H1 (cell line): ENCODE data around the gene PLCB4. TPM values are rescaled to one million over a fixed set of nuclear protein-coding genes. Genes with fewer than 3 reads are reported as not detected.

Experiments
- CTCF ChIA-PET: fragments of 300-600 bp; sonication (Branson Sonifier 250); formaldehyde crosslinking; loops from one replicate; lab custom pipeline; 2021; ENCODE audit not compliant: partially characterized antibody; lab: Charles Lee
- POLR2A ChIA-PET: fragments of 300-600 bp; sonication (Branson Sonifier 250); formaldehyde crosslinking; loops from one replicate; lab custom pipeline; 2021; ENCODE audit warnings: inconsistent platforms; ENCODE audit not compliant: partially characterized antibody; lab: Charles Lee
- DNase-seq, 2 experiments: peaks; one replicate each; pipeline versions ENCODE4 v3.0.0 to v3.0.0-alpha.2; 2010 to 2022; ENCODE audit warnings: low spot score in 2 of 2, low read depth in 1 of 2, mixed read lengths in 1 of 2
- FAIRE-seq: peaks from 2 replicates; lab custom pipeline; 2011; peaks lifted over from hg19 to GRCh38; lab: Jason Lieb, UNC
- H2AFZ ChIP-seq: 2 replicates; pipeline ENCODE4 v1.8.1; 2012; ENCODE audit warnings: low read length, inconsistent platforms
- H2AK5ac ChIP-seq: 2 replicates; pipeline ENCODE4 v1.6.1; 2013; ENCODE audit warnings: low read depth, low read length
- H2BK120ac ChIP-seq: replicated peaks from 2 replicates; pipeline ENCODE3; 2013; ENCODE audit warnings: low read depth, low read length, inconsistent platforms
- H2BK12ac ChIP-seq: 2 replicates; pipeline ENCODE4 v1.6.1; 2013; ENCODE audit warnings: low read depth, low read length
- H2BK15ac ChIP-seq: 2 replicates; pipeline ENCODE4 v1.6.1; 2013; ENCODE audit warnings: low read length
- H2BK20ac ChIP-seq: 2 replicates; pipeline ENCODE4 v1.6.1; 2013; ENCODE audit warnings: low read length
- H2BK5ac ChIP-seq: 2 replicates; pipeline ENCODE4 v1.6.1; 2013; ENCODE audit warnings: low read depth, low read length
- H3K14ac ChIP-seq: 2 replicates; pipeline ENCODE4 v1.6.1; 2013; ENCODE audit warnings: inconsistent platforms; ENCODE audit not compliant: insufficient read length
- H3K18ac ChIP-seq: 2 replicates; pipeline ENCODE4 v1.6.1; 2013; ENCODE audit warnings: low read length; ENCODE audit errors: extremely low read depth
- H3K23ac ChIP-seq: 2 replicates; pipeline ENCODE4 v1.6.1; 2013; ENCODE audit warnings: inconsistent platforms; ENCODE audit not compliant: insufficient read length
- H3K23me2 ChIP-seq: 2 replicates; pipeline ENCODE4 v1.6.1; 2013; ENCODE audit warnings: low read depth, low read length
- H3K27ac ChIP-seq: 2 replicates; pipeline ENCODE4 v1.6.1; 2011; ENCODE audit warnings: low read depth, low read length, inconsistent platforms
- H3K27me3 ChIP-seq, 4 experiments: replicated peaks in 1 of 4; 1 replicate in 1 of 4; 2 replicates in 3 of 4; pipeline versions ENCODE4 v1.6.1 to v1.8.1; 2011 to 2013; ENCODE audit warnings: low read length in 3 of 4, mild to moderate bottlenecking in 3 of 4, inconsistent platforms in 2 of 4, mixed read lengths in 2 of 4, moderate library complexity in 1 of 4; ENCODE audit not compliant: control insufficient read depth in 3 of 4, insufficient read depth in 3 of 4; ENCODE audit errors: extremely low read depth in 1 of 4
- H3K36me3 ChIP-seq, 4 experiments: 2 replicates each; pipeline versions ENCODE4 v1.6.1 to v1.8.1; 2011 to 2013; ENCODE audit warnings: mild to moderate bottlenecking in 4 of 4, low read length in 3 of 4, moderate library complexity in 2 of 4, control low read depth in 1 of 4, inconsistent platforms in 1 of 4; ENCODE audit not compliant: insufficient read depth in 4 of 4, control insufficient read depth in 2 of 4
- H3K4ac ChIP-seq: replicated peaks from 2 replicates; pipeline ENCODE3; 2013; ENCODE audit warnings: low read length, low read depth, mixed read lengths, inconsistent platforms; ENCODE audit not compliant: insufficient read length
- H3K4me1 ChIP-seq, 4 experiments: replicated peaks in 1 of 4; 1 replicate in 1 of 4; 2 replicates in 3 of 4; pipeline versions ENCODE4 v1.6.1 to v1.8.1; 2011 to 2013; ENCODE audit warnings: low read length in 3 of 4, inconsistent platforms in 2 of 4, mixed read lengths in 1 of 4; ENCODE audit not compliant: insufficient read depth in 4 of 4, control insufficient read depth in 3 of 4
- H3K4me2 ChIP-seq, 2 experiments: 2 replicates each; pipeline versions ENCODE4 v1.6.1 to v1.8.1; 2011 to 2013; ENCODE audit warnings: low read depth in 2 of 2, low read length in 2 of 2, control low read depth in 1 of 2, inconsistent platforms in 1 of 2, mild to moderate bottlenecking in 1 of 2; ENCODE audit not compliant: insufficient read depth in 1 of 2
- H3K4me3 ChIP-seq, 4 experiments: fragments of 200-600, 300-600 bp in 1 of 4; sonication (generic), shearing (Covaris generic), sonication (Bioruptor Twin) in 1 of 4; 2 replicates each; pipeline versions ENCODE4 v1.5.1 to v1.8.1; 2011 to 2016; ENCODE audit warnings: low read length in 4 of 4, low read depth in 3 of 4, control low read depth in 2 of 4, inconsistent platforms in 2 of 4, mild to moderate bottlenecking in 2 of 4, mixed read lengths in 1 of 4, moderate library complexity in 1 of 4; ENCODE audit not compliant: insufficient read depth in 2 of 4; ENCODE audit errors: extremely low read depth in 1 of 4
- H3K56ac ChIP-seq: replicated peaks from 2 replicates; pipeline ENCODE3; 2013; ENCODE audit warnings: low read depth, mild to moderate bottlenecking, mixed read lengths, low read length, inconsistent platforms; ENCODE audit not compliant: insufficient read length
- H3K79me1 ChIP-seq: 2 replicates; pipeline ENCODE4 v1.6.1; 2013; ENCODE audit warnings: low read depth, low read length, control low read depth
- H3K79me2 ChIP-seq, 2 experiments: 2 replicates each; pipeline versions ENCODE4 v1.6.1 to v1.8.1; 2012 to 2013; ENCODE audit warnings: low read length in 2 of 2, mild to moderate bottlenecking in 2 of 2, inconsistent platforms in 1 of 2; ENCODE audit not compliant: insufficient read depth in 2 of 2, control insufficient read depth in 1 of 2
- H3K9ac ChIP-seq, 4 experiments: replicated peaks in 1 of 4; 1 replicate in 1 of 4; 2 replicates in 3 of 4; pipeline versions ENCODE4 v1.6.1 to v1.8.1; 2011 to 2013; ENCODE audit warnings: low read depth in 3 of 4, low read length in 3 of 4, control low read depth in 2 of 4, mild to moderate bottlenecking in 2 of 4, moderate library complexity in 2 of 4, inconsistent platforms in 1 of 4; ENCODE audit errors: extremely low read depth in 1 of 4
- H3K9me3 ChIP-seq, 2 experiments: 2 replicates each; pipeline versions ENCODE4 v1.6.1 to v1.8.1; 2012 to 2013; ENCODE audit warnings: mild to moderate bottlenecking in 2 of 2, moderate library complexity in 2 of 2, control low read depth in 1 of 2, inconsistent platforms in 1 of 2, low read depth in 1 of 2, low read length in 1 of 2, mixed read lengths in 1 of 2; ENCODE audit not compliant: insufficient read depth in 2 of 2
- H4K20me1 ChIP-seq, 2 experiments: replicated peaks in 1 of 2; 2 replicates each; pipeline versions ENCODE3 to v1.8.1; 2011 to 2013; ENCODE audit warnings: inconsistent platforms in 2 of 2, low read length in 2 of 2, mild to moderate bottlenecking in 1 of 2; ENCODE audit not compliant: insufficient read depth in 2 of 2, control insufficient read depth in 1 of 2
- H4K5ac ChIP-seq: 2 replicates; pipeline ENCODE4 v1.6.1; 2013; ENCODE audit warnings: low read length, low read depth, mixed read lengths, inconsistent platforms; ENCODE audit not compliant: insufficient read length
- H4K8ac ChIP-seq: 2 replicates; pipeline ENCODE4 v1.8.0; 2013; ENCODE audit warnings: mild to moderate bottlenecking, moderate library complexity, low read length, inconsistent platforms; ENCODE audit not compliant: insufficient read depth; ENCODE audit errors: extremely low read depth
- H4K91ac ChIP-seq: replicated peaks from 2 replicates; pipeline ENCODE3; 2013; ENCODE audit warnings: low read length, mixed read lengths, inconsistent platforms; ENCODE audit not compliant: insufficient read length
- CEBPB ChIP-seq: IDR thresholded peaks from 2 replicates; pipeline ENCODE4 v1.6.1; 2012; ENCODE audit warnings: low read depth, low read length
- CHD1 ChIP-seq: IDR thresholded peaks from 2 replicates; pipeline ENCODE4 v1.6.1; 2012; ENCODE audit warnings: low read depth, low read length, improper control_type of control experiment
- EZH2 ChIP-seq: fragments of 200-600 bp; sonication (generic); IDR thresholded peaks from 2 replicates; pipeline ENCODE4 v1.7.1; 2012; ENCODE audit warnings: low read depth, mild to moderate bottlenecking, moderate library complexity, low read length, inconsistent platforms; ENCODE audit not compliant: severe bottlenecking
- HDAC2 ChIP-seq, 2 experiments: fragments of 300-600 bp in 1 of 2; sonication (generic) in 1 of 2; IDR thresholded peaks; 2 replicates each; pipeline ENCODE4 v1.6.1; 2011 to 2012; ENCODE audit warnings: low read depth in 2 of 2, low read length in 2 of 2, mild to moderate bottlenecking in 2 of 2, moderate library complexity in 2 of 2, borderline replicate concordance in 1 of 2, inconsistent platforms in 1 of 2
- JUN ChIP-seq: IDR thresholded peaks from 2 replicates; pipeline ENCODE4 v1.6.1; 2011; ENCODE audit warnings: low read depth, mild to moderate bottlenecking, improper control_type of control experiment, low read length
- JUND ChIP-seq: IDR thresholded peaks from 2 replicates; pipeline ENCODE4 v1.6.1; 2011; ENCODE audit warnings: mild to moderate bottlenecking, improper control_type of control experiment, low read length
- KDM5A ChIP-seq: fragments of 200-600 bp; IDR thresholded peaks from 2 replicates; pipeline ENCODE4 v1.7.1; 2012; ENCODE audit warnings: mild to moderate bottlenecking, low read length, inconsistent platforms, mixed read lengths
- NRF1 ChIP-seq: IDR thresholded peaks from 2 replicates; pipeline ENCODE4 v1.6.1; 2011; ENCODE audit warnings: mild to moderate bottlenecking, low read depth, low read length, improper control_type of control experiment
- POLR2A ChIP-seq, 2 experiments: IDR thresholded peaks; 1 replicate in 1 of 2; 2 replicates in 1 of 2; pipeline ENCODE4 v1.6.1; 2011; ENCODE audit warnings: low read depth in 2 of 2, low read length in 2 of 2, mild to moderate bottlenecking in 2 of 2; ENCODE audit errors: control extremely low read depth in 1 of 2
- RXRA ChIP-seq: IDR thresholded peaks from 2 replicates; pipeline ENCODE4 v1.6.1; 2011; ENCODE audit warnings: low read depth, mild to moderate bottlenecking, low read length, moderate library complexity; ENCODE audit not compliant: insufficient read depth
- SIX5 ChIP-seq: IDR thresholded peaks from 2 replicates; pipeline ENCODE4 v1.6.1; 2011; ENCODE audit warnings: mild to moderate bottlenecking, low read depth, low read length
- USF2 ChIP-seq: IDR thresholded peaks from 2 replicates; pipeline ENCODE4 v1.6.1; 2011; ENCODE audit warnings: low read length, improper control_type of control experiment
- ZNF274 ChIP-seq: IDR thresholded peaks from 2 replicates; pipeline ENCODE4 v1.7.0; 2012; ENCODE audit warnings: low read length, borderline replicate concordance; ENCODE audit errors: extremely low read depth
- WGBS, 2 experiments: shearing (Covaris generic) in 1 of 2; methylation state at CpG; one replicate each; pipeline versions ENCODE4 v1.1.6 to v1.1.7; 2013 to 2015; ENCODE audit warnings: low lambda C conversion rate in 2 of 2, mixed read lengths in 2 of 2, inconsistent platforms in 1 of 2, low coverage in 1 of 2, missing lambda C conversion rate in 1 of 2; ENCODE audit not compliant: insufficient replicate concordance in 2 of 2, insufficient coverage in 1 of 2, insufficient read length in 1 of 2; ENCODE audit errors: extremely low coverage in 1 of 2, missing lambda C conversion rate in 1 of 2; 5-methylcytosine and 5-hydroxymethylcytosine counted together
- polyA plus RNA-seq, 7 experiments: library from polyadenylated mRNA; depleted of rRNA in 3 of 7; stranded (reverse) in 5 of 7; unstranded in 2 of 7; fragments of >200 nt in 5 of 7; fragments of 200-250 nt in 2 of 7; gene quantifications; 1 replicate in 5 of 7; 2 replicates in 1 of 7; 4 replicates in 1 of 7; pipeline versions ENCODE4 v1.2.1 to v1.2.3, GENCODE V29; 2011 to 2013; ENCODE audit warnings: missing spikeins in 2 of 7, mixed read lengths in 2 of 7
- total RNA-seq: library from RNA; stranded (reverse); fragmentation: NEBNext Ultra II Directional; extraction: Animal tissue kit (Norgen Biotek cat#: 25700); gene quantifications from 2 replicates; pipeline ENCODE4 v1.2.1, GENCODE V29; 2021

The PLCB4 gene
- total and polyA plus RNA-seq, 2 of the 8 experiments (the other 6 are each of a cell fraction or from before 2014, with no cell fraction given), result 3.2 to 14.1 TPM

GRCh38 chr20:9311132-9311531 is 242.2 kb downstream of the PLCB4 start:
- Histone ChIP-seq H3K9me3 (no peaks in the 10 kb centered on the region), H3K79me1 (no peaks in the 10 kb centered on the region), H3K36me3 (no peaks in the 10 kb centered on the region), H2BK120ac (no peak overlapping the region), H2AFZ (no peak overlapping the region), H4K91ac (no peak overlapping the region), H2BK5ac (no peak overlapping the region), H2BK20ac (no peak overlapping the region), H3K27me3 (no peaks in the 10 kb centered on the region), H3K4me2 (no peak overlapping the region), H2AK5ac (no peak overlapping the region), H3K4me3 (no peak overlapping the region), H3K23ac (no peak overlapping the region), H3K27ac (no peak overlapping the region), H3K56ac (no peak overlapping the region), H3K4ac (no peak overlapping the region), H4K5ac (no peak overlapping the region), H3K23me2 (no peaks in the 10 kb centered on the region; the same call in 1 of the 2 replicates), H3K18ac (no peak overlapping the region), H3K4me1 (no peaks in the 10 kb centered on the region), H4K8ac (no peak overlapping the region), H3K9ac (no peak overlapping the region), H4K20me1 (no peaks in the 10 kb centered on the region), H3K79me2 (no peaks in the 10 kb centered on the region), H3K14ac (no peak overlapping the region), H2BK12ac (no peak overlapping the region), H2BK15ac (no peak overlapping the region)
- POLR2A ChIA-PET, result no interaction called here
- FAIRE-seq (no peak), DNase-seq (no peak)
- WGBS, 2 experiments, result 100% methylated on average over 1 of the region's 1 CpG; no CpG with 5 or more reads in 1 of the 2 experiments
- TF ChIP-seq SIX5 (no peak), RXRA (no peak), CHD1 (no peak), KDM5A (no peak), POLR2A (IDR thresholded peaks at IDR 0.05; ENCODE audit: control extremely low read depth in 1 of 2, low read depth in 2 of 2, low read length in 2 of 2) (no peak), EZH2 (no peak), JUN (no peak), CEBPB (no peak), USF2 (no peak), HDAC2 (IDR thresholded peaks at IDR 0.05; ENCODE audit: borderline replicate concordance in 1 of 2, low read depth in 2 of 2, low read length in 2 of 2) (no peak), JUND (no peak), NRF1 (no peak), ZNF274 (no peak)
- CTCF ChIA-PET, result interaction anchor here (3.3 kb wide), 1 partner anchor 12 kb away, joined by 14 read pairs; no protein-coding TSS in a partner anchor
